OCI-LY1 (cell line): ENCODE results near the gene CROCC.
"Not testable (repeated sequence)": the region's sequence is repeated elsewhere in the genome, so short reads cannot be mapped to it uniquely, and the experiment has no call there.

Source experiments
- EZH2 ChIP-seq: fragments of 200-600 bp; sonication (generic), shearing (Covaris generic); IDR thresholded peaks from 2 replicates; pipeline ENCODE4 v1.8.0; 2017; ENCODE audit warnings: borderline replicate concordance, mixed run types, mild to moderate bottlenecking, antibody characterized with exemption, low read length, moderate library complexity, mixed read lengths
- TF ChIP-seq, protein P1 (sequence below): fragments of 200-600 bp; sonication (generic), shearing (Covaris generic); IDR thresholded peaks from 2 replicates; pipeline ENCODE4 v1.5.1; 2017; ENCODE audit warnings: mild to moderate bottlenecking, antibody characterized with exemption, low read length, moderate library complexity, mixed read lengths

DNA sequence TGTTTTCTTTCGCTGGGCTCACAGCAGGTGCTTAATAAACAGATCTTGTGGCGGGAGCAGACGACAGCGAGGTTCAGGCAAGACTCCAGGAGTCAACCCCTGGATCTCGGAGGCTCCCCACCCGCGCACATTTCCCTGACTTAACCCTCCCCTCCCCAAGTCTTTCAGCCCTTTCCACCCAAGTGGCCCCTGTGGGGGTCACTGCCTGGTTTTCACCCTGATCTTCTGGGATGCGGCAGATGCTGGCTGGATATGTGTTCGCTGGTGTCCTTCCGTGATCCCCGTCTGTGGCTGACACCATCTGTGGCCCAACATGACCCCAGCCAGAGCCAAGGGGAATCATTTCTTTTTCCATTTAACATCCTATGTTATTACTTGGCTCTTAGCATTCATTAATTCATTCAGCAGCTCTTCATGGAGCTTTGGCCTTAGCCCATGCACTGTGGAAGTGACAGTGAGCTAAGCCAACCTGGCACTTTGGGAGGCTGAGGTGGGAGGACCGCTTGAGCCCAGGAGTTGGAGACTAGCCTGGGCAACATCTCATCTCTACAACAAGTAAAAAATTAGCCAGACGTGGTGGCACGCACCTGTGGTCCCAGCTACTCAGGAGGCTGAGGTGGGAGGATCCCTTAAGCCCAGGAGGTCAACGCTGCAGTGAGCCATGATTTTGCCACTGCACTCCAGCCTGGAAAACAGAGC lies 6.7 kb upstream of the CROCC start:
- not testable (repeated sequence) for TF ChIP-seq EZH2
- TF ChIP-seq, protein P1, sequence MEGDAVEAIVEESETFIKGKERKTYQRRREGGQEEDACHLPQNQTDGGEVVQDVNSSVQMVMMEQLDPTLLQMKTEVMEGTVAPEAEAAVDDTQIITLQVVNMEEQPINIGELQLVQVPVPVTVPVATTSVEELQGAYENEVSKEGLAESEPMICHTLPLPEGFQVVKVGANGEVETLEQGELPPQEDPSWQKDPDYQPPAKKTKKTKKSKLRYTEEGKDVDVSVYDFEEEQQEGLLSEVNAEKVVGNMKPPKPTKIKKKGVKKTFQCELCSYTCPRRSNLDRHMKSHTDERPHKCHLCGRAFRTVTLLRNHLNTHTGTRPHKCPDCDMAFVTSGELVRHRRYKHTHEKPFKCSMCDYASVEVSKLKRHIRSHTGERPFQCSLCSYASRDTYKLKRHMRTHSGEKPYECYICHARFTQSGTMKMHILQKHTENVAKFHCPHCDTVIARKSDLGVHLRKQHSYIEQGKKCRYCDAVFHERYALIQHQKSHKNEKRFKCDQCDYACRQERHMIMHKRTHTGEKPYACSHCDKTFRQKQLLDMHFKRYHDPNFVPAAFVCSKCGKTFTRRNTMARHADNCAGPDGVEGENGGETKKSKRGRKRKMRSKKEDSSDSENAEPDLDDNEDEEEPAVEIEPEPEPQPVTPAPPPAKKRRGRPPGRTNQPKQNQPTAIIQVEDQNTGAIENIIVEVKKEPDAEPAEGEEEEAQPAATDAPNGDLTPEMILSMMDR, result not testable (repeated sequence)
